Measurements from ENCODE around the gene SUSD3. TPM values are rescaled to one million over a fixed set of nuclear protein-coding genes. Genes with fewer than 3 reads are reported as not detected.

The SUSD3 gene
- polyA plus RNA-seq, 1 donor from 2014 or later: 96.3 TPM

DNA sequence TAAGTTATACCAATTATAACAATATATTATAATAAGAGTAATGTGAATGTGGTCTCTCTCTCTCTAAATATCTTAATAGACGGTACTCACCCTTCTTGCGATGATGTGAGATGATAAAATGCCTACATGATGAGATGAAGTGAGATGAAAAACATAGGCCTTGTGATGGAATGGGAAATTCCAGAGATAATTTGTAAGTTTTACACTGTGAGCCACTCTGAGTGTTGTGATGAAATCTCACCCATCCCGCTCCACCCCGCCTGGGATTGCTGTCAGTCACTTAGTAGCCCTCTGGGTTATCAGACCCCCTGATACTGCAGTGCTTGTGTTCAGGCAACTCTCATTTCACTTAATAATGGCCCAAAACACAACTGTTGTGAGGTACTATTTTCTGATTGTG, 10.5 kb downstream of the SUSD3 start:
- Mint-ChIP-seq H3K27ac (no peak overlapping the region), H3K4me3 (no peak overlapping the region), H3K4me1 (peaks cover 29 to 42% (median 33%) of the 10 kb centered on the region in 3 donors), H3K36me3 (peaks cover 10% of the 10 kb centered on the region), H3K9me3 (no peaks in the 10 kb centered on the region), H3K27me3 (no peaks in the 10 kb centered on the region)

DNA sequence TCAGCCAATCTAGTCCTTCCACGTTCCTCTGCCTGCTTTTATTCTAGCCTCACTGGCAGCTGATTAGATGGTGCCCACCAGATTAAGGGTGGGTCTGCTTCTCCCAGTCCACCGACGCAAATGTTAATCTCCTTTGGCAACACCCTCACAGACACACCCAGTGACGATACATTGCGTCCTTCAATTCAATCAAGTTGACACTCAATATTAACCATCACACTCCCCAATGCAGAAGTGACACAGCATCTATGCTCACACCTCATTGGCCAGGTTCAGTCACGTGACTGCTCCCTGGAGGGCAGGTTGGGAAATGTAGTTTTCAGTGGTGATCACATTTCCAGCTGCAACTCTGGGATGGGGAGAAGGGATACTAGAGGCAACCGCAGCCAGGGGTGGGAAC, 13.0 kb downstream of the SUSD3 start:
- Mint-ChIP-seq H3K27ac (no peak overlapping the region), H3K4me1 (peaks cover 24 to 28% (median 27%) of the 10 kb centered on the region in 3 donors), H3K4me3 (no peak overlapping the region), H3K36me3 (peaks cover 4% of the 10 kb centered on the region), H3K27me3 (no peaks in the 10 kb centered on the region), H3K9me3 (no peaks in the 10 kb centered on the region)

DNA sequence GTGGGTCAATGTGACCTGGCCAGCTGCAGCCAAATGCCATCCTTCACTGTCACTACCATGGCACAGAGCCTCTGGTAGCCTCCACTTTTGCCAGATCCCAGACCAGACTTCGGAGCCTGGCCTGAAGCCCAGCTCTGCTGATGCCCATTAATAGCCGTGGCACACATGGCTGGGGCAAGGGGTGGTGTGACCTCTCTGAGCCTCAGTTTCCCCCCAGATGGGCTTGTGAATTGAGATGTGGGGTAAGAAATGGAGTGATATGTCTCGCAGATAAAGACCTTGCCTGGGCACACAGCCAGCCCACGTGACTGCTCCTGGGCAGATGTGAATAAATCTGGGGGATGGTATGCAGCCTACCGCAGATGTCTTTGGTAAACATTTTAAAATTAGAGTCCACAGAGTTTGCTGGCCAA, 13.9 kb downstream of the SUSD3 start:
- Mint-ChIP-seq H3K36me3 (peaks cover 5% of the 10 kb centered on the region), H3K9me3 (no peaks in the 10 kb centered on the region), H3K27ac (no peak overlapping the region), H3K4me1 (peaks cover 18 to 23% (median 21%) of the 10 kb centered on the region in 3 donors), H3K27me3 (no peaks in the 10 kb centered on the region), H3K4me3 (no peak overlapping the region)

DNA sequence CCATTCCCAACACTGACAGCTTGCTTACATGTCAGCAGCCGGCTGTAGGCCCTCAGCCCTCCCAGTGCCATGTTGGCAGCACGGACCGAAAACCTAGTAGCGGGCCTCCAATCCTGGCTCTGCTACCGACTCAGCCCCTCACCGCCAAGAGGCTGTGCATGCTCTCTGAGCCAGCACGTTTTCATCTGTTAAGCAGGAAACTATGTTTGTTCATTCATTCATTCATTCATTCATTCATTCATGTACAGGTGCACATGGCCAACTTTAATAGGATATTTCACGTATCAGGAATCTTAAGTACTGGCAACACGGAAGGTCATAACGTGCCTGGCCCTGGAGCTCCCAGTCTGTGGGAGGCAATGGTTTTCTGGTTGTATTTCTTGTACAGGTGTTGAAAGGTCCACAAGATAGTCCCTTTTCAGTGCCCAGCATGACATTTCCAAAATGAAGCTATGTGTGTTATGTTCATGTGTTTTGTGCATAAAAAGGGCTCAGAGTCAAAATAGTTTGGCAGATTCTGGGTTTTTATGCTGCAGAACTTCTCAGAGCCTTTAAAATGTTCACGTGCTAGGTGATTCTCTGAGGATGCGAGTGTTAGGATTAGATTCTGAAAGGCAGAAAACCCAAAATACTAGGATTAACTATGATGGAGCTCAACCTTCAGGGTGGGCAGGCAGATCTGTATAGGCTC, 17.7 kb downstream of the SUSD3 start:
- Mint-ChIP-seq H3K4me3 (no peak overlapping the region), H3K36me3 (peaks cover 3% of the 10 kb centered on the region), H3K27ac (no peak overlapping the region), H3K4me1 (peaks cover 5 to 13% (median 9%) of the 10 kb centered on the region in 3 donors), H3K9me3 (no peaks in the 10 kb centered on the region), H3K27me3 (no peaks in the 10 kb centered on the region)

DNA sequence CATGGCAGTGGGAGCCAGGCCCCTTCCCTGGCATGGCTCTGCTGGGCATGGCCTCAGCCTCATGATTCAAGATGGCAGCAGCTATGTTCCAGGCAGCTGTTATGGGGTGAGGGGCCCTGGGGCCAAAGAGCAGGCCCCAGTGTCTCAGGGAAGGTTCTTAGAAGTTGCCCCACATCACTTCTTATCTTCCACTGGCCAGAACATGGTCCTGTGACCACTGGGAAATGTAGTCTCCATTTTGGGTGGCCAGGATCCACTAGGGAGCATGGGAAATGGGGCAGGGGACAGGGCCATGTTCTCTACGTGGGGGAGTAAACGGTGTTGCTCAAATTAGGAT, 18.3 kb downstream of the SUSD3 start:
- peaks cover 3% of the 10 kb centered on the region for H3K36me3 Mint-ChIP-seq
- peaks cover 5 to 12% (median 9%) of the 10 kb centered on the region in 3 donors for H3K4me1 Mint-ChIP-seq
- no peaks in the 10 kb centered on the region for H3K27me3 Mint-ChIP-seq
- no peaks in the 10 kb centered on the region for H3K9me3 Mint-ChIP-seq
- no peak overlapping the region for H3K4me3 Mint-ChIP-seq
- no peak overlapping the region for H3K27ac Mint-ChIP-seq

DNA sequence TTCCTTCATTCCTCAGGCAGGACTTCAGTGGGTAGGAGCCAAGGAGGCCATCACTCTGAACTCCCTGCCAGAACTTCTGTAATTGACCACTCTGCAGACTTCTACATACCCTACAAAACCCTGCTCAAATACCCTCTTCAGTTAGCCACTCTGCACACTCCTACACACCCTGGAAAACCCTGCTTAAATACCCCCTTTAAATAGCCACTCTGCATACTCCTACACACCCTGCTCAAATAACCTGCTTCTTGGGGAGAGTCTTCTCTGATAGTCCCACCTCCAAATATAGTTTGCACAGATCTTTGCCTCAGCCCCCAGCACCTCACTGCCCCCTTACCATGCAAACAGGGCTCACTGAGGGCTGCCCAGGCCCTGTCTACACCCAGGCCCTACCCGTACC, 18.9 kb downstream of the SUSD3 start:
- peaks cover 3% of the 10 kb centered on the region for H3K36me3 Mint-ChIP-seq
- no peaks in the 10 kb centered on the region for H3K9me3 Mint-ChIP-seq
- H3K4me3 Mint-ChIP-seq: no peak overlapping the region
- no peaks in the 10 kb centered on the region for H3K27me3 Mint-ChIP-seq
- H3K4me1 Mint-ChIP-seq: peaks cover 5 to 12% (median 9%) of the 10 kb centered on the region in 3 donors
- H3K27ac Mint-ChIP-seq: peak overlapping the region in 1 of 3 donors; percentile 17

DNA sequence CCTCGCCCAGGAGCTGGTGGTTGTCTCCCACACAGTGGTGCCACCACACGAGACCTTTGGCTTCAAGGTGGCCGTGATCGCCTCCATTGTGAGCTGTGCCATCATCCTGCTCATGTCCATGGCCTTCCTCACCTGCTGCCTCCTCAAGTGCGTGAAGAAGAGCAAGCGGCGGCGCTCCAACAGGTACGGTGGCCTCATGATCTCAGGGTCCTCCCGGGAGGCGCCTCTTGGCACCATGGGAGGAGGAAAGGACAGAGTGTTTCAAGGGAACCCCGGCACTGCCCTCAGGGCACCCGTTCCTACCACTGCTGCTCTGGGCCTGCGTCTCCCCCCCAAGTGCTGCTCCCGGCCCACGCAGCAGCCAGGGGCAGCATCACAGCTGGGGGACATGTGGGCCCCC, 19.3 kb downstream of the SUSD3 start:
- Mint-ChIP-seq H3K27ac (peak overlapping the region in 1 of 3 donors; percentile 23), H3K9me3 (no peaks in the 10 kb centered on the region), H3K36me3 (peaks cover 3% of the 10 kb centered on the region), H3K4me1 (peaks cover 5 to 10% (median 5%) of the 10 kb centered on the region in 3 donors), H3K4me3 (no peak overlapping the region), H3K27me3 (no peaks in the 10 kb centered on the region)

DNA sequence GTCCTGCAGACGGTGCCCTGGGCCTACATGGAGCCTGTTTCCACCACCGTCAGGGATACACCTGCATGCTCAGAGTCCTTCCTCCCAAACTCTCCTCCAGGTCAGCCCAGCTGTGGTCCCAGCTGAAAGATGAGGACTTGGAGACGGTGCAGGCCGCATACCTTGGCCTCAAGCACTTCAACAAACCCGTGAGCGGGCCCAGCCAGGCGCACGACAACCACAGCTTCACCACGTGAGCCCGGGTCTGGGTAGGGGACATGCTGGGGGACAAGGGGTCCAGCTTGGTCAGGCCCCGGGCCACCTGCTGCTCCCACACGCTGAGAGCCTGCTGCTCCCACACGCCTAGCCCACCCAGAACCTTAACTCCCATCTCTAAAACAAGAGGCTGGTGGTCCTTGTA, 20.9 kb downstream of the SUSD3 start:
- peaks cover 5 to 10% (median 9%) of the 10 kb centered on the region in 3 donors for H3K4me1 Mint-ChIP-seq
- H3K36me3 Mint-ChIP-seq: peaks cover 6% of the 10 kb centered on the region
- no peaks in the 10 kb centered on the region for H3K27me3 Mint-ChIP-seq
- H3K9me3 Mint-ChIP-seq: peaks cover 0 to 1% (median 0%) of the 10 kb centered on the region in 3 donors
- peak overlapping the region in 1 of 3 donors; percentile 53 for H3K27ac Mint-ChIP-seq
- H3K4me3 Mint-ChIP-seq: no peak overlapping the region

DNA sequence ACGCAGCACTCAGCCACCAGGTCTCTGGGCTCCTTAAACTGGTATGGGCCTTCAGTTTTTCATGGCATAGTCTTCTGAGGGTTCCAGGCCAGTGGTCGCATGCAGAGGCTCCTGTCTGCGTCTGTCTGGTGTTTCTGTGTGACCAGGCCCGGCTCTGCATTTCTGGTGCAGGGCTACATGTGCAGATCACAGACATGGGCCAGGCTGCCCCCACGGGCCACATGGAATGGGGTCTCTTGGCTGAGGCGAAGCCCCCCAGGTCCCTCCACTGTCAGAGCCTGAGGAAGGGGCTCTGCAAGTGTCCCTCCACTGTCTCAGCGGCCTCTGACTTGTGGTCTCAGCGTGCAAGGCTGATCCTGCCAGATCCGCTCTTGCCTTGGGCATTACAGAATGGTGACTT, 21.9 kb downstream of the SUSD3 start:
- H3K4me1 Mint-ChIP-seq: peaks cover 0 to 6% (median 2%) of the 10 kb centered on the region in 3 donors
- no peak overlapping the region for H3K27ac Mint-ChIP-seq
- H3K4me3 Mint-ChIP-seq: no peak overlapping the region
- no peaks in the 10 kb centered on the region for H3K27me3 Mint-ChIP-seq
- H3K9me3 Mint-ChIP-seq: peaks cover 0 to 1% (median 0%) of the 10 kb centered on the region in 3 donors
- peaks cover 7% of the 10 kb centered on the region for H3K36me3 Mint-ChIP-seq

DNA sequence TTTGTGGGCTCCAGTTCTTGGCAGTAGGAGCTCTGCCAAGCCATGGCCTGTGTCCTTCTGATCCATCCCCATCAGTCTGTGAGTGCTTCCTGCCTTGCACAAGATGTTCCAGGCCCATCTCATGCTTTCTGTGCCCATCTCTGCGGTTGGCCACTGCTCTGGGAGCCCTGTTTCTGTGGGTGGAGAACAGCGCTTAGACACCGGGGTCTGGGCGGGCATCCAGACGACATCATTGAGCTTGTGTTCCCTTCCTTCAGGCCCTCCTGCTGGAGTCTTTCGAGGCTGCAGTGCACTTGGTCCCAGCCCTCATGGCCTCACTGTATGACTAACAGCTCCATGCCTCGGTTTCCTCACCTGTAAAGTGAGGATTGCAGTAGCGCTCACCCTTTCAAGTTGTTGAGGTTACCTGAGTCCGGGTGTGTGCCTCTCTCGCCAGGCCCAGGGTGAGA, 22.6 kb downstream of the SUSD3 start:
- H3K9me3 Mint-ChIP-seq: peaks cover 0 to 1% (median 0%) of the 10 kb centered on the region in 3 donors
- peaks cover 0 to 6% (median 2%) of the 10 kb centered on the region in 3 donors for H3K4me1 Mint-ChIP-seq
- H3K4me3 Mint-ChIP-seq: no peak overlapping the region
- H3K36me3 Mint-ChIP-seq: peaks cover 11% of the 10 kb centered on the region
- H3K27ac Mint-ChIP-seq: no peak overlapping the region
- H3K27me3 Mint-ChIP-seq: no peaks in the 10 kb centered on the region

DNA sequence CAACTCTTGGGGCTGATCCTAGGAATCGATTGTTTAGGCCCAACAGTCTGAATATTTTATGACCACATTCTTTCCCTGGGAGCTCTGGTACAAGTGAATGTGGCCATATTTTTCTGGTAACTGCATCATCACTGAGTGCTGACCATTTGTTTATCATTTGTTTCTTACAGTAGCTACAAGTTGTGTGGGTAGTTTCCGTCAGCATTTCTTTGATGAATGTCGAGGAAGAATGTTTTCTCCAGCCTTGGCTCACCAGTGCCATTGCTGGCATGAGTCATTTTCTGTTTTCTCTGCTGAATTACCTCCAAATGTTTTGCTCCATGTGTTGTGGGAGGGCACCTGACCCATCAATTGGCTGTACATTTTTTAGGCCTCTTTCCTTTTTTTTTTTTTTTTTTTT, 23.4 kb downstream of the SUSD3 start:
- H3K4me3 Mint-ChIP-seq: no peak overlapping the region
- H3K36me3 Mint-ChIP-seq: peaks cover 11% of the 10 kb centered on the region
- H3K27ac Mint-ChIP-seq: no peak overlapping the region
- H3K9me3 Mint-ChIP-seq: peaks cover 0 to 1% (median 0%) of the 10 kb centered on the region in 3 donors
- no peaks in the 10 kb centered on the region for H3K27me3 Mint-ChIP-seq
- peaks cover 0 to 8% (median 2%) of the 10 kb centered on the region in 3 donors for H3K4me1 Mint-ChIP-seq

DNA sequence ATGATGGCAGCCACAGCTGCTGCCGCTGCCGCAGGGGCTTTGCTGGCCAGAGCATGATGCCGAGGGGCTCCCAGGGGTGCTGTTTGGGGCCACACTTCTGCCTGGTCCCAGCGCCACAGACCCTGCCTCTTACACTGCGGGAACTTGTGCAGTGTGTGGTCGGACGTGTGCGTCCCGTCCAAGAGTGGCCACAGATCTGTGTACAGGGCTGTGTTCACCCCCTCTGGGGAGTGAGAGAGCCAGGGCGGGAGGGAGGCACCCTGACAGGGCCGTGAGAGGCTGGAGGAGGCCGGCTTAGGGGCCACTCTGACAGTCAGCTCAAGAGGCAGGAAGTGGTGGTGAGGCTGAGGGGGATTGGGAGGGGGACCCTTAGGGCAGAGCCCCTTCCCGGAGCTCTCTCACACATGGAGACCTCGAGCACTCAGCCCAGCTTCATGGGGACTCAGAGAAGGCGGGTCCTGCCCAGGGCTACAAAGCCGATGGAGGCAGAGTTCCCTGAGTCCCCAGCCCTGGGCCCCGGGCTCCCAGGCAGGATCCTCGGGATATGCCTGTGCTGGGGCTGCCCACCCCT, 24.4 kb downstream of the SUSD3 start:
- peaks cover 0 to 1% (median 0%) of the 10 kb centered on the region in 3 donors for H3K9me3 Mint-ChIP-seq
- no peak overlapping the region for H3K4me3 Mint-ChIP-seq

DNA sequence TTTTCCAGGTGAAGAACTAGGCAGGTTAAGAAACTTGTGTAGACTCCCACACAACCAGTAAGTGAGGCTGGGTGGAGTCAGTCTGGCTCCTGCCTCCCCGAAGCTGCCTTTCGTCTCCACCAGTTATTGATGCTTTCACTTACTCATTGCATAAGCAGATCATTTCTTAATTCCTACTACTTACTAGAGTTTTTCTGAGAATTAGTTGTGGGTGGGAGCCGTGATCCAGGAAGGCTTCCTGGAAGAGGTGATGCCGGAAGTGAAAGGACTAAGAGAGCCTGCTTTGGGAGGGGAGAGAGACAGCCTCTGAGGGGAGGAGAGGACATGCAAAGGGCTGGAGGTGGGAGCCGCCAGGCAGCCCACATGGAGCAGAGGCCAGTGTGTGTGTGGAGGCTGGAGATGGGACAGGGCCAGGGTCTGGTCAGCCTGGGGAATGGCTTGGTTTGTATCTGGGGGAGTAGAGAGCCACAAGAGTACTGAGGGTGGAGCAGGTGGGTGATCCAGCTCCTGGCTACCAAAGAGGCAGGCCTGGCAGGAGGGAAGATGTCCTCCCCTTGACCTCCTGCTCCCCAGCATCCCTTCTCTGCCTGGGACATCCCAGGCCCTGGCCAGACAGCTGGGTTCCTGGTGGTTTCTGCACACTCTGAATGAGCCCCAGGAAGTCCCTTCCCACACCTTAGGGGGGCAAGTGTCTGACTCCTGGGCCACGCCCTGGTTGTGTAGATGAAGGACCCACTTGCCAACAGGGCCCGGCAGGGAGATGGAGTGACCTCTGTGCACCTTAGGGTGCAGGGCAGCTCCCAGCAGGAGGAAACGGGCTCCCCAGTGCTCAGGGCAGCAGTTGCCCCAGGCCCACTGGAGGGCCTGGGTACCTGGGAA, 25.3 kb downstream of the SUSD3 start:
- Mint-ChIP-seq H3K27me3 (no peaks in the 10 kb centered on the region), H3K4me3 (no peak overlapping the region)

More for the DNA sequence above, 24.4 kb downstream of the SUSD3 start:
- Mint-ChIP-seq H3K27ac (no peak overlapping the region), H3K36me3 (peaks cover 8% of the 10 kb centered on the region), H3K4me1 (peaks cover 0 to 8% (median 2%) of the 10 kb centered on the region in 3 donors), H3K27me3 (no peaks in the 10 kb centered on the region)

DNA sequence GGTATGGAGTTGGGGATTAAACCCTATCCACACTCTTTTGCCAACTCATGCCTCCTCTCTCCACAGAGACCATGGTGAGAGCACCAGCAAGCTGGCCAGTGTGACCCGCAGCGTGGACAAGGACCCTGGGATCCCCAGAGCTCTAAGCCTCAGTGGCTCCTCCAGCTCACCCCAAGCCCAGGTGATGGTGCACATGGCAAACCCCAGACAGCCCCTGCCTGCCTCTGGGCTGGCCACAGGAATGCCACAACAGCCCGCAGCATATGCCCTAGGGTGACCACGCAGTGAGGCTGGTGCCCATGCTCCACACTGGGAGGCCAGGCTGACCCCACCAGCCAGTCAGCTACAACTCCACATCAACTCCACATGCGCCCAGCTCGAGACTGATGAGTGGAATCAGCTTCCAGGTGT, 26.0 kb downstream of the SUSD3 start:
- H3K27ac Mint-ChIP-seq: no peak overlapping the region
- peaks cover 8% of the 10 kb centered on the region for H3K36me3 Mint-ChIP-seq
- peaks cover 0 to 1% (median 0%) of the 10 kb centered on the region in 3 donors for H3K9me3 Mint-ChIP-seq
- peaks cover 2 to 8% (median 2%) of the 10 kb centered on the region in 3 donors for H3K4me1 Mint-ChIP-seq
- H3K4me3 Mint-ChIP-seq: no peak overlapping the region
- H3K27me3 Mint-ChIP-seq: no peaks in the 10 kb centered on the region

More for the DNA sequence above, 25.3 kb downstream of the SUSD3 start:
- Mint-ChIP-seq H3K9me3 (peaks cover 0 to 1% (median 0%) of the 10 kb centered on the region in 3 donors), H3K36me3 (peaks cover 8% of the 10 kb centered on the region), H3K27ac (peak overlapping the region in 2 of 3 donors; percentile 39 to 60), H3K4me1 (peaks cover 0 to 8% (median 2%) of the 10 kb centered on the region in 3 donors)

DNA sequence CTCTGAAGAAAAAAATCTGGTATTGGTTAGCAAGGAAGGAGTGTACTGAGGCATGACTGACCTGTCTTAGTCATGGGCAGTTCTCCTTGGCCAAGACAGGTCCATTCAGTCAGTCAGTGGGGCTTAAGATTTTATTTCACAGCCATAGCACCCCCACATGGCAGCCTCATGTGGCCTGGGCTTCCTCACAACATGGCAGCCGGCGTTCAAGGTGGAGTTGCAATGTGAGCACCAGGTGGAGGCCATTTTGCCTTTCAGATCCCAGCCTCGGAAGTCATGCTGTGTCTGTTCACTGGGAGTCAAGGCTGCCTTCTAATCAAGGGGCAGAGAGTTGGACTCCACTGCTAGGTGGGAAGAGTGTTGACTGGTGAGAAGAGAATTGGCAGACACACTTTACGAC, 27.2 kb downstream of the SUSD3 start:
- H3K9me3 Mint-ChIP-seq: peaks cover 0 to 1% (median 0%) of the 10 kb centered on the region in 3 donors
- H3K27me3 Mint-ChIP-seq: no peaks in the 10 kb centered on the region
- H3K4me3 Mint-ChIP-seq: no peak overlapping the region
- peaks cover 4 to 15% (median 12%) of the 10 kb centered on the region in 3 donors for H3K4me1 Mint-ChIP-seq
- H3K36me3 Mint-ChIP-seq: peaks cover 8% of the 10 kb centered on the region
- H3K27ac Mint-ChIP-seq: peak overlapping the region in 1 of 3 donors; percentile 46

Data from IgD-negative memory B cell (primary cell).